ENCODE data around the gene PTOV1. TPM values are rescaled to one million over a fixed set of nuclear protein-coding genes. Genes with fewer than 3 reads are reported as not detected.

Gene PTOV1
- total and polyA plus RNA-seq, 2 of the 4 experiments (the other 2 are of a cell fraction) = 34.4 to 107 TPM

DNA sequence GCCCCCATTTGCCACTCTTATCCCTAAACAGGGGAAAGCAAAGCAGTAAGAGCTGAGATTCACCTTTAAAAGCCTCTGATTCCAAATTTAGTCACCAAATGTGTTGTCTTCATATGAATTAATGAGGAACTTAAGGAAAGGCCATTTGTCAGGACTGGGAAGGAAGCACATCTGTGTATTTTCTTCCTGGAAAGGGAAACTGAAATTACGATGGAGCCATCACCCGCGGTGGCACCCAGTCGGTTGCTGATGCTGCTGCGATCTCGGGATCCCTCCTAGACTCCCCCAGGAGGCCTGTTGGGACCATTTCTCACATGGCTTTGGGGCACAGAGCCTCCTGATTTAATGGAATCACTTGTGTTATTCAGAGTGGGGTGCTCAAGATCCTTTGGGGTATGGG, 53.2 kb downstream of the PTOV1 start:
- H3K23ac ChIP-seq (ENCODE audit: low read depth, low read length) = no peak overlapping the region
- BruUV-seq (replicated peaks) = no TSS peak

More for the DNA sequence above, 53.2 kb downstream of the PTOV1 start:
- H2BK120ac ChIP-seq (ENCODE audit: low read depth, low read length) = no peak overlapping the region
- no peak overlapping the region for H4K5ac ChIP-seq (ENCODE audit: low read depth, low read length)
- H3K56ac ChIP-seq (ENCODE audit: extremely low read depth, insufficient read depth, low read length) = no peak overlapping the region
- in situ Hi-C loops (cut with MboI; ENCODE audit: low sequenced_read_pairs) (no loop called here), intact Hi-C loops (cut with micrococcal nuclease) (no loop called here), dilution Hi-C loops (cut with HindIII; ENCODE audit: low sequenced_read_pairs, unreplicated experiment) (no loop called here)
- no peak overlapping the region for H2AFZ ChIP-seq (replicated peaks; ENCODE audit: low read length, poor library complexity)
- ATAC-seq (ENCODE audit: low read depth) (no peak), DNase-seq (no peak)
- no peaks in the 10 kb centered on the region for H3K27me3 ChIP-seq (ENCODE audit: control insufficient read depth, insufficient read depth, low read length)
- H3K4me3 ChIP-seq (ENCODE audit: insufficient read depth, low read depth, low read length) = no peak overlapping the region
- ChIA-PET CTCF (no interaction called here), POLR2A (ENCODE audit: unreplicated experiment) (no interaction called here)
- no peak overlapping the region for H2BK5ac ChIP-seq (ENCODE audit: low read depth, low read length, poor library complexity, severe bottlenecking)
- H2AK5ac ChIP-seq (ENCODE audit: low read depth, low read length) = no peak overlapping the region
- H3K27ac ChIP-seq (ENCODE audit: insufficient read depth, low read length) = no peak overlapping the region
- H3K36me3 ChIP-seq (ENCODE audit: control insufficient read depth, insufficient read depth, low read length) = peaks cover 26% of the 10 kb centered on the region
- peaks cover 3 to 30% of the 10 kb centered on the region in 2 experiments; a peak in 2 of 4 replicates for H3K79me1 ChIP-seq (ENCODE audit: low read depth in 1 of 2, low read length in 2 of 2)
- no peak overlapping the region for H4K91ac ChIP-seq (ENCODE audit: insufficient read depth, low read depth, low read length)
- WGBS, 2 experiments (ENCODE audit: extremely low coverage in 2 of 2, insufficient read length in 1 of 2) = no CpG with 5 or more reads among the region's 6 CpGs
- no peak overlapping the region for H3K18ac ChIP-seq (ENCODE audit: low read depth, low read length)
- H4K20me1 ChIP-seq (ENCODE audit: insufficient read depth, low read length) = peaks cover 14% of the 10 kb centered on the region
- no peak overlapping the region for H3K9ac ChIP-seq (ENCODE audit: low read depth, low read length)
- no peak overlapping the region for H3K4me2 ChIP-seq (ENCODE audit: low read depth, low read length)
- H4K8ac ChIP-seq (ENCODE audit: low read depth in 2 of 2, low read length in 2 of 2) = no peak overlapping the region
- no peaks in the 10 kb centered on the region for H3K9me3 ChIP-seq (ENCODE audit: control insufficient read depth, insufficient read depth, low read length)
- TF ChIP-seq POLR2A (IDR thresholded peaks at IDR 0.05; ENCODE audit: low read depth, low read length) (no peak), CEBPB (IDR thresholded peaks at IDR 0.05; ENCODE audit: low read depth, low read length) (no peak), CHD1 (IDR thresholded peaks at IDR 0.05; ENCODE audit: low read depth, low read length) (no peak), CTCF (conservative IDR thresholded peaks at IDR 0.05; ENCODE audit: low read depth, low read length) (no peak), RCOR1 (IDR thresholded peaks at IDR 0.05; ENCODE audit: insufficient replicate concordance, low read length) (no peak), BHLHE40 (IDR thresholded peaks at IDR 0.05; ENCODE audit: low read depth, low read length) (no peak), RAD21 (IDR thresholded peaks at IDR 0.05; ENCODE audit: low read length) (no peak), FOS (IDR thresholded peaks at IDR 0.05; ENCODE audit: low read depth, low read length) (no peak), NFE2L2 (IDR thresholded peaks at IDR 0.05; ENCODE audit: low read depth, low read length) (no peak), SMC3 (IDR thresholded peaks at IDR 0.05; ENCODE audit: low read depth, low read length) (no peak), MAZ (IDR thresholded peaks at IDR 0.05; ENCODE audit: borderline replicate concordance, low read depth, low read length) (no peak)
- no peak overlapping the region for H3K14ac ChIP-seq (replicated peaks; ENCODE audit: low read depth, low read length)
- H3K4me1 ChIP-seq (ENCODE audit: control insufficient read depth, insufficient read depth, low read length) = no peaks in the 10 kb centered on the region
- no peak overlapping the region for H2BK15ac ChIP-seq (ENCODE audit: low read depth, low read length)
- H3K4ac ChIP-seq (ENCODE audit: low read depth, low read length) = no peak overlapping the region
- H2AK9ac ChIP-seq (replicated peaks; ENCODE audit: low read depth, low read length, poor library complexity) = no peak overlapping the region
- H3K9me1 ChIP-seq (ENCODE audit: insufficient read depth, low read length) = peaks cover 9% of the 10 kb centered on the region; the same call in 1 of the 2 replicates
- no peak overlapping the region for H2BK20ac ChIP-seq (ENCODE audit: low read depth, low read length)
